ENCODE measurements around the gene OSBPL10. TPM values are rescaled to one million over a fixed set of nuclear protein-coding genes. Genes with fewer than 3 reads are reported as not detected.

OSBPL10 gene
- polyA plus RNA-seq, 1 donor from 2014 or later: 2.0 TPM

GRCh38 chr3:31758322-31758965 is 222.6 kb downstream of the OSBPL10 start:
- no peaks in the 10 kb centered on the region for H3K27me3 ChIP-seq (ENCODE audit: insufficient read depth, low read depth, low read length)
- TF ChIP-seq EP300 (conservative IDR thresholded peaks at IDR 0.05; ENCODE audit: poor library complexity, severe bottlenecking) (no peak), SMC3 (conservative IDR thresholded peaks at IDR 0.05; ENCODE audit: poor library complexity) (no peak), CTCF (IDR thresholded peaks at IDR 0.05; ENCODE audit: poor library complexity, severe bottlenecking) (no peak), MXI1 (conservative IDR thresholded peaks at IDR 0.05; ENCODE audit: poor library complexity, severe bottlenecking) (no peak), REST (IDR thresholded peaks at IDR 0.05; ENCODE audit: borderline replicate concordance) (no peak), TAF1 (IDR thresholded peaks at IDR 0.05; ENCODE audit: low read depth) (no peak), RAD21 (conservative IDR thresholded peaks at IDR 0.05) (no peak), EZH2 (IDR thresholded peaks at IDR 0.05; ENCODE audit: borderline replicate concordance, insufficient read depth, low read length, poor library complexity, severe bottlenecking) (no peak), POLR2AphosphoS5 (IDR thresholded peaks at IDR 0.05) (no peak)

GRCh38 chr3:31755926-31756658 is 225.0 kb downstream of the OSBPL10 start:
- no peaks in the 10 kb centered on the region for H4K20me1 ChIP-seq (ENCODE audit: insufficient read depth)
- H2AFZ ChIP-seq (ENCODE audit: low read depth, low read length): no peak overlapping the region
- no peak overlapping the region for H3K27ac ChIP-seq (ENCODE audit: low read length)
- no peaks in the 10 kb centered on the region for H3K9me3 ChIP-seq (ENCODE audit: low read length)
- no peaks in the 10 kb centered on the region for H3K9me2 ChIP-seq (ENCODE audit: insufficient read depth, low read length)
- no peak overlapping the region for H3K9ac ChIP-seq (ENCODE audit: low read length)
- no peaks in the 10 kb centered on the region for H3K27me3 ChIP-seq (ENCODE audit: insufficient read depth, low read depth, low read length)
- no peaks in the 10 kb centered on the region for H3F3A ChIP-seq (ENCODE audit: insufficient read depth, low read length, poor library complexity, severe bottlenecking)
- H3K4me2 ChIP-seq (ENCODE audit: low read length): no peak overlapping the region
- no peak overlapping the region for H3K4me3 ChIP-seq (ENCODE audit: low read length)
- H3K36me3 ChIP-seq (ENCODE audit: insufficient read depth, low read length): no peaks in the 10 kb centered on the region
- no peaks in the 10 kb centered on the region for H3K79me2 ChIP-seq (replicated peaks; ENCODE audit: insufficient read depth, low read length)
- TF ChIP-seq EZH2 (IDR thresholded peaks at IDR 0.05; ENCODE audit: borderline replicate concordance, insufficient read depth, low read length, poor library complexity, severe bottlenecking) (no peak), TAF1 (IDR thresholded peaks at IDR 0.05; ENCODE audit: low read depth) (no peak)

More at GRCh38 chr3:31758322-31758965, 222.6 kb downstream of the OSBPL10 start:
- Histone ChIP-seq H3K4me3 (ENCODE audit: low read length) (no peak overlapping the region), H3F3A (ENCODE audit: insufficient read depth, low read length, poor library complexity, severe bottlenecking) (no peaks in the 10 kb centered on the region), H3K9me2 (ENCODE audit: insufficient read depth, low read length) (no peaks in the 10 kb centered on the region), H2AFZ (ENCODE audit: low read depth, low read length) (no peak overlapping the region), H3K79me2 (replicated peaks; ENCODE audit: insufficient read depth, low read length) (no peaks in the 10 kb centered on the region), H3K9ac (ENCODE audit: low read length) (no peak overlapping the region), H4K20me1 (ENCODE audit: insufficient read depth) (no peaks in the 10 kb centered on the region), H3K4me2 (ENCODE audit: low read length) (no peak overlapping the region), H3K36me3 (ENCODE audit: insufficient read depth, low read length) (no peaks in the 10 kb centered on the region), H3K9me3 (ENCODE audit: low read length) (no peaks in the 10 kb centered on the region), H3K27ac (ENCODE audit: low read length) (no peak overlapping the region)

All from neural cell (in vitro differentiated cells).